ENCODE results near the gene LRRC61.
A peak's percentile ranks its signal among the peaks of the same experiment; 100 is the strongest.

LRRC61 gene

DNA sequence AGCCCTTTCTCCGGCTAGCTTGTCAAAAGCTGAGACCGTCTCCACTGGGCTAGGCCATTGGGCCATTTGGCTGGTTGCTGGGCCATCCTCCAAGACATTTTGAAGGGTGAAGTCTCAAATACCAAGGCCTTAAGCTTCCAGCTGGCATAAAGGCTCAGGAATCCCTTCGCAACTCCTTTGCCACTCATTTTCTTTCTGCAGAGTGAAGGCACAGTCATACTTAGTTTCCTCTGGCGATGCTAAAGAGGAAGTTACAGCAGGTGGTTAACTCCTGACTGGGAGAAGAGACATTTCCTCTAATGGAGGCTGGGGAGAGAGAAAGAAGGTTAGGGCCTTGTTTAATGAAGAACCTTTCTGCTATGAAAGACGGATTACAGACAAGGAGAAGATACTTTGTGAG lies 40.7 kb downstream of the LRRC61 start:
- TF ChIP-seq, protein P1, sequence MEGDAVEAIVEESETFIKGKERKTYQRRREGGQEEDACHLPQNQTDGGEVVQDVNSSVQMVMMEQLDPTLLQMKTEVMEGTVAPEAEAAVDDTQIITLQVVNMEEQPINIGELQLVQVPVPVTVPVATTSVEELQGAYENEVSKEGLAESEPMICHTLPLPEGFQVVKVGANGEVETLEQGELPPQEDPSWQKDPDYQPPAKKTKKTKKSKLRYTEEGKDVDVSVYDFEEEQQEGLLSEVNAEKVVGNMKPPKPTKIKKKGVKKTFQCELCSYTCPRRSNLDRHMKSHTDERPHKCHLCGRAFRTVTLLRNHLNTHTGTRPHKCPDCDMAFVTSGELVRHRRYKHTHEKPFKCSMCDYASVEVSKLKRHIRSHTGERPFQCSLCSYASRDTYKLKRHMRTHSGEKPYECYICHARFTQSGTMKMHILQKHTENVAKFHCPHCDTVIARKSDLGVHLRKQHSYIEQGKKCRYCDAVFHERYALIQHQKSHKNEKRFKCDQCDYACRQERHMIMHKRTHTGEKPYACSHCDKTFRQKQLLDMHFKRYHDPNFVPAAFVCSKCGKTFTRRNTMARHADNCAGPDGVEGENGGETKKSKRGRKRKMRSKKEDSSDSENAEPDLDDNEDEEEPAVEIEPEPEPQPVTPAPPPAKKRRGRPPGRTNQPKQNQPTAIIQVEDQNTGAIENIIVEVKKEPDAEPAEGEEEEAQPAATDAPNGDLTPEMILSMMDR (IDR thresholded peaks at IDR 0.05): no peak
- H3K36me3 ChIP-seq (ENCODE audit: control insufficient read depth, insufficient read depth, low read length): no peaks in the 10 kb centered on the region
- H3K9me3 ChIP-seq (ENCODE audit: control insufficient read depth, low read length): no peaks in the 10 kb centered on the region
- H3K27me3 ChIP-seq (ENCODE audit: control insufficient read depth, insufficient read depth, low read length): no peaks in the 10 kb centered on the region
- no peak overlapping the region for H3K27ac ChIP-seq
- H3K9ac ChIP-seq: no peak overlapping the region
- no peak overlapping the region for H3K4me2 ChIP-seq (ENCODE audit: low read length)
- no peaks in the 10 kb centered on the region for H3K79me2 ChIP-seq
- no peak overlapping the region for H2AFZ ChIP-seq
- peaks cover 3% of the 10 kb centered on the region for H3K4me1 ChIP-seq
- H3K4me3 ChIP-seq (ENCODE audit: low read depth, low read length): no peak overlapping the region

DNA sequence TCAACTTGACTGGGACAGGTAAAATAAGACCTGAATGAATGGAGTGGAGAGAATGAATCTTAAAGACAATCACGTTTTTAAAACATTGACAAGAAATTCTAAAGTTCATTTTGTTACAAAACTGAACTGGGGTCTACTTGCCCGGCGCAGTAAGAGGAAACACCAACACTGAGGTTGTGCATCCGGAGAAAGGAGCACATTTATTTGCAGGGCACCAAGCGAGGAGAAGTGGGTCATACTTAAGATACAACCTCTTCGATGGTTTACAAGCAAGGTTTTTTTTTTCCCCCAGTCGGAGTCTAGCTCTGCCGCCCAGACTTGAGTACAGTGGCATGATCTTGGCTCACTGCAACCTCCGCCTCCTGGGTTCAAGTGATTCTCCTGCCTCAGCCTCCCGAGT lies 42.0 kb downstream of the LRRC61 start:
- H3K4me1 ChIP-seq: peaks cover 10% of the 10 kb centered on the region
- TF ChIP-seq, protein P1 (IDR thresholded peaks at IDR 0.05): no peak

DNA sequence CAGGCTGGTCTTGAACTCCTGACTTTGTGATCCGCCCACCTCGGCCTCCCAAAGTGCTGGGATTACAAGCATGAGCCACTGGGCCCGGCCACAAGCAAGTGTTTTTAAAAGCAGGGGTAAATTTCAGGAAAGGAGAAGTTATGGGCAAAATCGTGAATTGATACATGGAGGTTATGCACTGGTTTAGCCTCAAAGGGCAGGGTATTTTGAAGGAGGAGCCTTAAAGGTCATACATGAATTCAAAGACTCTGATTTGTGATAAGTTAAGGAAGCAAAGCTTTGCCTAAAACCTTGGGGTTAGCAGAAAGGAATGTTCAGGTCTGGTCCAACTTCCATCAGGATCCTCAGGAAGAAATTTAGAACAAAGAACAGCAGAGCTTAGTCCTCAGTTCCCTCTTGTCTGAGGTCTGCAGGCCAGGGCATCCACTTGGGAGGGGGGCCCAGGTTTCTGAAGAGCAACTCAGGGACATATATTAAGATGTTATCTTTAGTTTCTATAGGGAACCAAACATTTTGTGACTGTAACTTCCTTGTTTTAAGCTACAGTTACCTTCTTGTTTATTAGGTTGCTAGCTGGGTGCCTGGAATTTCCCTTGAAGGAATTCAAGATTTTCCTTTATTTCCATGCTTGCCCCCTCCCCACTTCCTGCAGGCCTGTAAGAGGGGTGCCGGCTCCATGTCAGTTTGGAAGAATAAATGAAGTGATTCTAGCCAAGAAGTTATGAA lies 42.7 kb downstream of the LRRC61 start:
- no peaks in the 10 kb centered on the region for H3K27me3 ChIP-seq (ENCODE audit: control insufficient read depth, insufficient read depth, low read length)

More for the DNA sequence above, 42.0 kb downstream of the LRRC61 start:
- H3K9ac ChIP-seq: no peak overlapping the region
- H3K27me3 ChIP-seq (ENCODE audit: control insufficient read depth, insufficient read depth, low read length): no peaks in the 10 kb centered on the region
- no peaks in the 10 kb centered on the region for H3K36me3 ChIP-seq (ENCODE audit: control insufficient read depth, insufficient read depth, low read length)
- no peak overlapping the region for H3K27ac ChIP-seq
- H2AFZ ChIP-seq: no peak overlapping the region
- peaks cover 6% of the 10 kb centered on the region for H3K79me2 ChIP-seq
- no peak overlapping the region for H3K4me2 ChIP-seq (ENCODE audit: low read length)
- H3K9me3 ChIP-seq (ENCODE audit: control insufficient read depth, low read length): no peaks in the 10 kb centered on the region
- H3K4me3 ChIP-seq (ENCODE audit: low read depth, low read length): no peak overlapping the region

DNA sequence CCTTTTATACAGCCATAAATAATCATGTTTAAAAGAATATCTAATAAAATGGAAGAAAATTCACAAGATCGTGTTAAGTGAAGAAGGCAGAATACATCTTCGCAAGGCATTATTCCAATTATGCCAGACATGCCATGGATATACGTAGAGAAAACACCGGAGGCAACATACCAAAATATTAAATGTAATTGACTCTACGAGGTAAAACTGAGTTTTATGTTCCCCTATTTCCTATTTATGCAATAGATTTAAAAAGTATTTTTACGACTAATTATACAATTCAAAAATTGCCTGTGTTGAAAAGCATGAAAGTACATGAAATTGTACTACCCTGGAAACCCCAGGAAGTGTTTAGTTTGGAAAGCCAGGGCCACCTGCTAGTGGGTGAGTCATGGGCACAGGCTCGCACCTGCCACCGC lies 44.5 kb downstream of the LRRC61 start:
- Histone ChIP-seq H3K79me2 (peaks cover 21% of the 10 kb centered on the region), H3K9ac (peak overlapping the region; percentile 94), H3K4me1 (peaks cover 12% of the 10 kb centered on the region), H3K4me3 (ENCODE audit: low read depth, low read length) (peak overlapping the region; percentile 88), H3K9me3 (ENCODE audit: control insufficient read depth, low read length) (no peaks in the 10 kb centered on the region), H3K27me3 (ENCODE audit: control insufficient read depth, insufficient read depth, low read length) (no peaks in the 10 kb centered on the region), H3K27ac (peak overlapping the region; percentile 90), H3K36me3 (ENCODE audit: control insufficient read depth, insufficient read depth, low read length) (no peaks in the 10 kb centered on the region), H3K4me2 (ENCODE audit: low read length) (peak overlapping the region; percentile 86), H2AFZ (peak overlapping the region; percentile 100)
- TF ChIP-seq, protein P1 (IDR thresholded peaks at IDR 0.05): no peak

More for the DNA sequence above, 42.7 kb downstream of the LRRC61 start:
- no peak overlapping the region for H2AFZ ChIP-seq
- no peak overlapping the region for H3K4me3 ChIP-seq (ENCODE audit: low read depth, low read length)
- TF ChIP-seq, protein P1 (IDR thresholded peaks at IDR 0.05): no peak
- peak overlapping the region; percentile 9 for H3K4me2 ChIP-seq (ENCODE audit: low read length)
- no peaks in the 10 kb centered on the region for H3K36me3 ChIP-seq (ENCODE audit: control insufficient read depth, insufficient read depth, low read length)
- H3K4me1 ChIP-seq: peaks cover 12% of the 10 kb centered on the region
- H3K9me3 ChIP-seq (ENCODE audit: control insufficient read depth, low read length): no peaks in the 10 kb centered on the region
- no peak overlapping the region for H3K9ac ChIP-seq
- H3K27ac ChIP-seq: no peak overlapping the region
- peaks cover 7% of the 10 kb centered on the region for H3K79me2 ChIP-seq
